Measurements from ENCODE around the gene SLC4A5. TPM values are rescaled to one million over a fixed set of nuclear protein-coding genes. Genes with fewer than 3 reads are reported as not detected.
"Not testable (repeated sequence)": the region's sequence is repeated elsewhere in the genome, so short reads cannot be mapped to it uniquely, and the experiment has no call there.

Gene SLC4A5
- total RNA-seq, 8 experiments from 2014 or later: 0.25 to 5.9 (median 2.8) TPM

DNA sequence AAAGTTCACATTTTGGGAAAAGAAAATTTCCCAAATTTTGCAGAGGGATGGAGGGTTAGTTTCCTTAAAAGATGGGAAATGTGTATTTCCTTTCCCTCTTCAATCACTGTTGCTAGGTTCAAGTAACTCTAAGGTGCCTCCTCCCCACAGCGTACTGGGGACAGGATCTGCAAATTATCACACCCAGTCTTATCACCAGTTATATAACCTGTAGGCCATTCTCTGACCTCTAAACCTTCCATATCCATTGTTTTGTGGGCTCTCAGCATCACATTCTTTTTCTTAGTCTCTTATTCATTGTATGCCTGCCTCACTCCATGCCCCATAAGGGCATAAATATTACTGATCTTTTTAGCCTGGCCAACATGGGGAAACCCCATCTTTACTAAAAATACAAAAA is 148.4 kb downstream of the SLC4A5 start:
- H3K27ac ChIP-seq: no peak overlapping the region
- no peak for ATAC-seq (replicated peaks in 6 of 8)
- in situ Hi-C loops (cut with MboI; ENCODE audit: low pct_unique_long_range_greater_than_20kb in 2 of 9, low sequenced_read_pairs in 9 of 9, unreplicated experiment in 9 of 9): no loop called here
- WGBS, 10 experiments: 67 to 100% (median 100%) methylated on average over 1 of the region's 1 CpG; no CpG with 5 or more reads in 2 of the 10 experiments
- H3K4me3 ChIP-seq: no peak overlapping the region
- no peaks in the 10 kb centered on the region for H3K4me1 ChIP-seq (replicated peaks in 1 of 2)

DNA sequence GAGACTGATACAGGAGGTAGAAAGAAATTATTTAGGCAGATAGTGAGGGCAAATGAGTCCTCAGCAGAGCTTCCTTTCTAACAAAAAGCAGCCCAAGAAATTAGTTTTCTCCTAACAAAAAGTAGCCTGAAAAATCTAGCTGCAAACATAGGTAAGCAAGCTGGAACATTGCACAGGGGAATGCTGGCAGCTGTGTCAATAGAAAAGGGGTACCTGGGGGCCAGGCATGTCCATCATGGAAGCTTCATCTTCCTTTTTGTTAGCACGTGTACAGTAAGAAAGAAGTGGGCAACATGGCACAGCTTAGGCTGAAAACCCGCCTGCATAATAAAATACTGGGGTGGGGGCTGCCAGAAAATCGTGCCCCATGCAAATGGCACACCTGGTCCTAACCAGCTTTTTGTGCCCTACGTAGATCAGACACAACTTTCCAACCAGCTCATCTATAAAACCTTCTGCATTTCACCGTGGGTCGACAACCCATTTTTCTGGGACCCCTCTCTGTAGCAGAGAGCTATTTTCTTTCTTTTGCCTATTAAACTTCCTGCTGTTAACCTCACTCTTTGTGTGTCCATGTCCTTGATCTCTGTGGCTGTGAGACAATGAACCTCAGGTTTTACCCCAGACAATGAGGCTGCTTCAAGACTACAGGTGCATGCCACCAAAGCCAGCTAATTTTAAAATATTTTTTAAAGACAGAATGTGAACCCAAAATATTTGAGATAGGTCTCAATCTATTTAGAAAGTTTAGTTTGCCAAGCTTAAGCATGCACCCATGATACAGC is 151.4 kb downstream of the SLC4A5 start:
- H3K27ac ChIP-seq: no peak overlapping the region
- no peak for ATAC-seq (replicated peaks in 6 of 8)
- no peaks in the 10 kb centered on the region for H3K4me1 ChIP-seq (replicated peaks in 1 of 2)
- in situ Hi-C loops (cut with MboI; ENCODE audit: low pct_unique_long_range_greater_than_20kb in 2 of 9, low sequenced_read_pairs in 9 of 9, unreplicated experiment in 9 of 9): no loop called here
- H3K4me3 ChIP-seq: no peak overlapping the region
- 0 to 100% (median 65%) methylated on average over 1 to 6 of the region's 6 CpGs for WGBS, 10 experiments

DNA sequence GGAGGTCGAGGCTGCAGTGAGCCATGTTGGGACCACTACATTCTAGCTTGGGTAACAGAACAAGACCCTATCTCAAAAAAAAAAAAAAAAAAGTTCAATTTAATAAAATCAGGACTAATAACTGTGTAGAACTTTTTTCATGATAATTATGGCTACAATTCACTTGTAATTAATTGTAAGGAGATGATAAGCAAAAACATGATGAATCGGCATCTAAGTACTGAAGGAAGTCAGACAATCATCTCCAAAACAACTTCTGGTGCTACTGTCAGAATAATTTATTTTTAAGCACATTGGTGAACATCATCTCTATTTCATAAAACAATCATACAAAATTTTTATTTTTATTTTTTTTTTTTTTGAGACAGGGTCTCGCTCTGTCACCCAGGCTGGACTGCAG is 154.5 kb downstream of the SLC4A5 start:
- Histone ChIP-seq H3K4me3 (no peak overlapping the region), H3K4me1 (replicated peaks in 1 of 2) (no peaks in the 10 kb centered on the region), H3K27ac (no peak overlapping the region)
- no peak for ATAC-seq (replicated peaks in 6 of 8)
- 41 to 100% (median 90%) methylated on average over 2 to 3 of the region's 3 CpGs; no CpG with 5 or more reads in 1 of the 10 experiments for WGBS, 10 experiments
- in situ Hi-C loops (cut with MboI; ENCODE audit: low pct_unique_long_range_greater_than_20kb in 2 of 9, low sequenced_read_pairs in 9 of 9, unreplicated experiment in 9 of 9): no loop called here

DNA sequence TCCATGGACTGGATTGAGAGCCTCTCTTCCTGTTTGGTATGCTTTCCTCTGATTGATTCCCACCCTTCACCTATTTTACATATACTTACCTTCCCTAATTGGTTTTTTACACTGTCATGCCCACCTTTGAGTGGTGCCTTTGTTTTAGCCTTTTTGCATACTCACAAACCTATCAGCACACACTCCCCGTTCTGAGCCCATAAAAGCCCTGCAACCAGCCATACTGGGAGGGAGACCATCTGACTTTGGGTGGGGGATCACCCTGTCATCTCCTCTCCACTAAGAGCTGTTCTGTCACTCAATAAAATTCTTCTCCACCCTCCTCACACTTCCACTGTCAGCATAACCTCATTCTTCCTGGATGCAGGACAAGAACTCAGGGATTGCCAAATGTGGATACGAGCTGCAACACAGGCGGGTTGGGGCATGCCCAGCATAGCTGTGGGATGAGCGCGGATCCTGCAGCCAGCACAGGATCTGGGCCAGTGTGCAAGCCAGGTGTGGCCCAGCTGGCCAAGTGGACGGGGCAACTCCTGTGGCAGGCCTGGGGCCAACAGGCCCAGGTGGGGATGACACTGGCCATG is 155.1 kb downstream of the SLC4A5 start:
- ATAC-seq (replicated peaks in 6 of 8): peak in 3 of 8 experiments; percentile 61 to 97 (median 95)
- in situ Hi-C loops (cut with MboI; ENCODE audit: low pct_unique_long_range_greater_than_20kb in 2 of 9, low sequenced_read_pairs in 9 of 9, unreplicated experiment in 9 of 9): no loop called here
- Histone ChIP-seq H3K4me1 (replicated peaks in 1 of 2) (no peaks in the 10 kb centered on the region), H3K4me3 (no peak overlapping the region), H3K27ac (no peak overlapping the region)
- WGBS, 10 experiments: 0 to 100% (median 80%) methylated on average over 1 to 5 of the region's 6 CpGs; no CpG with 5 or more reads in 3 of the 10 experiments

DNA sequence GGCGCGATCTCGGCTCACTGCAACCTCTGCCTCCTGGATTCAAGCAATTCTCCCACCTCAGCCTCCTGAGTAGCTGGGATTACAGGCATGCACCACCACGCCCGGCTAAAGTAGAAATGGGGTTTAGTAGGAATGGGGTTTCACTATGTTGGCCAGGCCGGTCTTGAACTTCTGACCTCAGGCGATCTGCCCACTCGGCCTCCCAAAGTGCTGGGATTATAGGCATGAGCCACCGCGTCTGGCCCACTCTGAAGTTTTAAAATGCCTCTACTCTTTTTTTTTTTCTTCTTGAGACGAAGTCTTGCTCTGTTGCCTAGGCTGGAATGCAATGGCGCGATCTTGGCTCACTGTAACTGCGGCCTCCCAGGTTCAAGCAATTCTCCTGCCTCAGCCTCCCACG is 156.5 kb downstream of the SLC4A5 start:
- H3K4me3 ChIP-seq; H3K4me1 ChIP-seq (replicated peaks in 1 of 2); H3K27ac ChIP-seq; ATAC-seq (replicated peaks in 6 of 8); in situ Hi-C loops (cut with MboI; ENCODE audit: low pct_unique_long_range_greater_than_20kb in 2 of 9, low sequenced_read_pairs in 9 of 9, unreplicated experiment in 9 of 9): not testable (repeated sequence)
- WGBS, 10 experiments: 90 to 100% (median 95%) methylated on average over 1 to 8 of the region's 15 CpGs; no CpG with 5 or more reads in 4 of the 10 experiments

DNA sequence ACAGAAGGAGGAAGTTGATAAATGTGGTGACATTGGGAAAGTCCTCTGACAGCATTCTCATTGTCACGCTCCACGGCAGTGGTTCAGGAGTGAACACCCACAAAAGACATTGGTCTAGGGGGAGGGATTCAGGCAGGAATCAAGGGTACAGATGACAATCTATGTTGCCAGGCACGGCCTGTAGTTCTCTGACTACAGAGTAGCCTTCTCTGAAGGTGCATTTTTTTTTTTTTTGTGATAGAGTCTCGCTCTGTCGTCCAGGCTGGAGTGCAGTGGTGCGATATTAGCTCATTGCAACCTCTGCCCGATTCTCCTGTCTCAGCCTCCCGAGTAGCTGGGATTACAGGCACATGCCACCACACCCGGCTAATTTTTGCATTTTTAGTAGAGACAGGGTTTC is 157.2 kb downstream of the SLC4A5 start:
- peaks cover 0 to 6% of the 10 kb centered on the region in 2 donors for H3K4me1 ChIP-seq (replicated peaks in 1 of 2)
- no peak overlapping the region for H3K27ac ChIP-seq
- WGBS, 10 experiments: 60 to 90% (median 74%) methylated on average over 1 to 8 of the region's 9 CpGs; no CpG with 5 or more reads in 4 of the 10 experiments
- no peak overlapping the region for H3K4me3 ChIP-seq
- ATAC-seq (replicated peaks in 6 of 8): peak in 4 of 8 experiments; percentile 65 to 81 (median 70)
- in situ Hi-C loops (cut with MboI; ENCODE audit: low pct_unique_long_range_greater_than_20kb in 2 of 9, low sequenced_read_pairs in 9 of 9, unreplicated experiment in 9 of 9): no loop called here

DNA sequence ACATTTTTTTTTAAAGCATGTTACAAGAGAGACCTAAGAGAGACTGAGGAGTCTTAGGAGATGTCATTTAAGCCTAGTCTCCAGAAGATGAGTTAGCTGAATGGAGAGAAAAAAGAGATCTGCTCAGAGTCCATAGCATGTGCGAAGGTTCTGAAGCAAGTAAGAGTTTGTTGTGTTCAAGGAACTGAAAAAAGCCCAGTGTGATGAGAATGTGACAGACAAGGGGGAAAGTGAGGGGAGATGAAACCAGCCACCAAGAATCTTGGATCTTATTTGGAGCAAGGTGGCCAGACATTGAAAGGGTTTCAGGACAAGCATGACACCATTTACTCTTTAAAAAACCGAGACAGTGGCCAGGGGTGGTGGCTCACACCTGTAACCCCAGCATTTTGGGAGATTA is 159.3 kb downstream of the SLC4A5 start:
- in situ Hi-C loops (cut with MboI; ENCODE audit: low pct_unique_long_range_greater_than_20kb in 2 of 9, low sequenced_read_pairs in 9 of 9, unreplicated experiment in 9 of 9): no loop called here
- no peak for ATAC-seq (replicated peaks in 6 of 8)
- peaks cover 0 to 6% of the 10 kb centered on the region in 2 donors for H3K4me1 ChIP-seq (replicated peaks in 1 of 2)
- H3K4me3 ChIP-seq: no peak overlapping the region
- no peak overlapping the region for H3K27ac ChIP-seq
- 57 to 100% (median 94%) methylated on average over 1 to 2 of the region's 2 CpGs; no CpG with 5 or more reads in 1 of the 10 experiments for WGBS, 10 experiments

DNA sequence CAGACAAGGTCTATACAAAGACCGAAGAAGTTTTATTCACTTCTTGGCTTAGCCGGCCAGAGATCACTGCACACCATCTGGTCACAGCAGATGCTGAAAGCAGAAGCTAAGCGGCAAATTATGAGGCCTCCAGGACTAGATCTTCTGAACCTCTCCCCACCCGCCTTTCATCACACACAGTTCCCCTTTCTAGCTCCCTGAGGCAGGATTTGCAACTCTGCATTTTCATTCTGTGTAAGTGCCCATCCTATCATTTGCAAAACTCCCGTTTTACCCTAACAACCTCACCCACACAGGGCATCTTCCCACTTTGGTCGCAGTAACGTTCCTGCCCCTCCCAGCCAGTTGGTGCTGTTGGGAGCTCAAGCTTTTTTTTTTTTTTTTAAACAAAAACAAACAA is 161.5 kb downstream of the SLC4A5 start:
- no peak overlapping the region for H3K27ac ChIP-seq

DNA sequence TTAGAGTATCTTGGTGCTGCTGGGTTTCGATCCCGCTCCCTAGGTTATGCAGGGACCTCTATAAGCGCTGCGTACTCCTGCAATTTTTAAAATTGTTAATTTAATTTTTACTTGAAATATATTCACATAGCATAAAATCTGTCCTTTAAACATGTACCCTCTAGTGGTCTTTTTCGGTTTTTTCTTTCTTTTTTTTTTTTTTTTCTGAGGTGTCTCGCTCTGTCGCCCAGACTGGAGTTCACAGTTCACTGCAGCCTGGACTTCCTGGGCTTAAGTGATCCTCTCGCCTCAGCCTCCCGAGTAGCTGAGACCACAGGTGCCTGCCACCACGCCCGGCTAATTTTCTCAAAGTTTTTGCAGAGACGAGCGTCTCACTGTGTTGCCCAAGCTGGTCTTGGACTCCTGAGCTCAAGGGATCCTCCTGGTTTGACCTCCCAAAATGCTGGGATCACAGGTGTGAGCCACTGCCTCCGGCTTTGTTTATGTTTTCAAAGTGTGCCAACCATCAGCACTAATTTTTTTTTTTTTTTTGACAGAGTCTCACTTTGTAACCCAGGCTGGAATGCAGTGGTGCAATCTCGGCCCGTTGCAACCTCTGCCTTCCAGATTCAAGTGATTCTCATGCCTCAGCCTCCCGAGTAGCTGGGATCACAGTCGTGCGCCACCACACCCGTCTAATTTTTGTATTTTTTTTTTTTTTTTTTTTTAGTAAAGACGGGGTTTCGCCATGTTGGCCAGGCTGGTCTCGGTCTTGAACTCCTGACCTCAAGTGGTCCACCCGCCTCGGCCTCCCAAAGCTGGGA is 164.0 kb downstream of the SLC4A5 start:
- in situ Hi-C loops (cut with MboI; ENCODE audit: low pct_unique_long_range_greater_than_20kb in 2 of 9, low sequenced_read_pairs in 9 of 9, unreplicated experiment in 9 of 9): no loop called here
- 5 to 72% (median 33%) methylated on average over 5 to 16 of the region's 25 CpGs for WGBS, 10 experiments
- H3K27ac ChIP-seq: peak overlapping the region in 1 of 2 donors; percentile 0
- H3K4me1 ChIP-seq (replicated peaks in 1 of 2): peaks cover 4 to 14% of the 10 kb centered on the region in 2 donors
- peak overlapping the region; percentile 62 to 90 (median 76) for H3K4me3 ChIP-seq
- ATAC-seq (replicated peaks in 6 of 8): peak in 7 of 8 experiments; percentile 4 to 33 (median 23)

More for the DNA sequence above, 161.5 kb downstream of the SLC4A5 start:
- peaks cover 4 to 14% of the 10 kb centered on the region in 2 donors for H3K4me1 ChIP-seq (replicated peaks in 1 of 2)
- no peak overlapping the region for H3K4me3 ChIP-seq
- 0 to 57% (median 12%) methylated on average over 1 to 6 of the region's 7 CpGs; no CpG with 5 or more reads in 2 of the 10 experiments for WGBS, 10 experiments
- ATAC-seq (replicated peaks in 6 of 8): peak in 3 of 8 experiments; percentile 36 to 42 (median 38)
- in situ Hi-C loops (cut with MboI; ENCODE audit: low pct_unique_long_range_greater_than_20kb in 2 of 9, low sequenced_read_pairs in 9 of 9, unreplicated experiment in 9 of 9): no loop called here

DNA sequence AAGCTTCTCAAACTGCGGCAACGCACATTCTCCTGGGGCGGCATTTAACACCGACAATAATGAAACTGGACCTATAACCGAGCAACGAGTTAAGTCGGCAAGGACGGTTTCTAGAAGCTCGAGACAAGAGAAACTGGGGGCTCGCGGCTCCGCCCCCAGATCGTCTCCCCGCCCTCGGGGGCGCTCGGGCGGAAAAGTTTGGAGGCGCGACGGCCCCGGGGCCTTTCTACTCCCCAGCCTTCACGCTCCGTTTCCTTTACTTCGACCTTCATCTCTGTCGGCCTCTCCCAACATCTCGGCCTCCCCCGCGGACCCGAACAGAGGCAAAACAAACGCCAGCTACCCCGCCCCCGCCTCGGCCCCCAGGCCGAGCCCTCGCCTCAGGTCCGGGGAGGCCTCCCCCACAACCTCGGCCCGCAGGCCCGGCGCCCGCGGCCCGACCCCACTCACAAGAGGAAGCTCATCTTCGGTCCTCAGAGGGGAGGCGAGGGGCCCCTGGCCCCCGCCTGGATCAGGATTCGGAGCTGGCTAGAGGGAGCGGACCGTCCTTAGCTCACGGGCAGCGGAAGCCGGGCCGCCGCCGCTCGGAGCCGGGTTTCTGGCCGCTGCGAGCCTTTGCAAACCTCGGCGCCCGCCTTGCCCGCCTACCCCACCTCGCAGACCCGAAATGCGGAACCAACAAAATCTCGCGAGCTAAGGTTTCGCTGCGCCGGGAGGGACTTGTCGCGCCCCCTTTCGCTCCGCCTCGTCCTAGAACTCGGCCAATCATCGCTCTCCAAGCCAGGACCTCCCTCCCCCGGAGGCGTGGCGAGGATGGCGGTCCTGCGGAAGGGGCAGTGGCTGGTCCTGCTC is 164.8 kb downstream of the SLC4A5 start, which contains the start of gene MOB1A:
TSS of gene MOB1A (minus strand) at position 669 of the 852 bp plus-strand sequence. CDS start at position 464, 205 bp downstream.
- in situ Hi-C loops (cut with MboI; ENCODE audit: low pct_unique_long_range_greater_than_20kb in 2 of 9, low sequenced_read_pairs in 9 of 9, unreplicated experiment in 9 of 9): no loop called here
- WGBS, 10 experiments: 0 to 40% (median 0%) methylated on average over 1 to 18 of the region's 84 CpGs; no CpG with 5 or more reads in 1 of the 10 experiments
- peak; percentile 87 to 98 (median 96) for ATAC-seq (replicated peaks in 6 of 8)

DNA sequence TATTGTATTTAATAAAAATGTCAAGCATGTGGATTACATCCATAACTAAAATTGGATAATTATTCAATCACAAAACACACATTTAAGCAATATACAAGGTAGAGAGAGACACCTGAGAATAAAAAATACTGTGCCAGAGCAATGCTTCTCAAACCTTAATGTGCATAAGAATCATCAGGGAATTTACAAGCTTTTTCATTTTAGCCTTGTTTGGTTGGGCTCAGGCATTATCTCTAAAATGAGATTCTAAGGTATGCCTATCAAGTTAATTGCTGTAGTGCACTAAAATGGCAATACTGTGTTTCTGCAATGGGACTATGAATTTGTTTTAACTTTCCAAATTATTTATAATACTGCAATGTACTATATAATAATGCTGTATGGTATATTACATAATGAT is 165.5 kb downstream of the SLC4A5 start:
- no peak for ATAC-seq (replicated peaks in 6 of 8)
- Histone ChIP-seq H3K27ac (no peak overlapping the region), H3K4me3 (peak overlapping the region; percentile 62 to 90 (median 76)), H3K4me1 (replicated peaks in 1 of 2) (peaks cover 4 to 14% of the 10 kb centered on the region in 2 donors)
- in situ Hi-C loops (cut with MboI; ENCODE audit: low pct_unique_long_range_greater_than_20kb in 2 of 9, low sequenced_read_pairs in 9 of 9, unreplicated experiment in 9 of 9): no loop called here

More for the DNA sequence above, 164.8 kb downstream of the SLC4A5 start, which contains the start of gene MOB1A:
- peak within 1 kb of the TSS; percentile 81 to 92 for H3K27ac ChIP-seq
- H3K4me1 ChIP-seq (replicated peaks in 1 of 2): peaks cover 4 to 14% of the 10 kb centered on the region in 2 donors
- H3K4me3 ChIP-seq: peak within 1 kb of the TSS; percentile 62 to 90 (median 76)

DNA sequence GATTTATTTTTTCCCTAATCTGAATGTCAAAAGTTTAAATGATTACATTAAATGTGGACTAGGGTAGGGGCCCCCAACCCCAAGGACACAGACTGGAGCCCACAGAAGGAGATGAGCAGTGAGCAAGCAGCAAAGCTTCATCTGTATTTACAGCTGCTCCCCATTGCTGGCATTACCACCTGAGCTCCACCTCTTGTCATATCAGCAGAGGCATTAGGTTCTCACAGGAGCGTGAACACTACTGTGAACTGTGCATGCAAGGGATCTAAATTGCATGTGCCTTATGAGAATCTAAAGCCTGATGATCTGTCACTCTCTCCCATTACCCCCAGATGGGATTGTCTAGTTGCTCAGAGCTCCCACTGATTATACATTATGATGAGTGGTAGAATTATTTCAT is 168.3 kb downstream of the SLC4A5 start:
- WGBS, 10 experiments: 80 to 100% (median 100%) methylated on average over 1 of the region's 1 CpG; no CpG with 5 or more reads in 5 of the 10 experiments
- ATAC-seq (replicated peaks in 6 of 8): no peak
- Histone ChIP-seq H3K4me3 (no peak overlapping the region), H3K4me1 (replicated peaks in 1 of 2) (peaks cover 4 to 8% of the 10 kb centered on the region in 2 donors), H3K27ac (no peak overlapping the region)
- in situ Hi-C loops (cut with MboI; ENCODE audit: low pct_unique_long_range_greater_than_20kb in 2 of 9, low sequenced_read_pairs in 9 of 9, unreplicated experiment in 9 of 9): loop anchor here in 5 of 9 experiments (25.0 kb wide), 1 partner anchor 338 kb away; the partner anchor contains the start of gene STAMBP (in 5 of the 5)
